Right cardiac atrium (tissue), 5 donors: ENCODE measurements around the gene BTNL2. TPM values are rescaled to one million over a fixed set of nuclear protein-coding genes. Genes with fewer than 3 reads are reported as not detected.
A peak's percentile ranks its signal among the peaks of the same experiment; 100 is the strongest.

Experiments used
- ATAC-seq, 2 donors: fragments of 200-7000 bp; cut with Tn5 transposase; one replicate each; pipeline versions ENCODE4 v1.8.0 to v1.9.1; 2020; ENCODE audit warnings: moderate library complexity in 2 of 2, mild to moderate bottlenecking in 1 of 2
- DNase-seq, 3 donors: peaks; one replicate each; pipeline ENCODE4 v3.0.0-alpha.2; 2020
- H3K27ac ChIP-seq: one replicate; pipeline ENCODE4 v1.5.1; 2013; ENCODE audit warnings: mild to moderate bottlenecking, low read length, control low read depth, moderate library complexity
- H3K27me3 ChIP-seq: one replicate; pipeline ENCODE4 v1.6.1; 2013; ENCODE audit not compliant: control insufficient read depth, insufficient read depth
- H3K4me1 ChIP-seq: one replicate; pipeline ENCODE4 v1.6.1; 2013; ENCODE audit warnings: low read length; ENCODE audit not compliant: control insufficient read depth, insufficient read depth
- H3K4me3 ChIP-seq: one replicate; pipeline ENCODE4 v1.5.1; 2013; ENCODE audit warnings: low read length, control low read depth
- H3K9me3 ChIP-seq: one replicate; pipeline ENCODE4 v1.6.1; 2013; ENCODE audit warnings: low read length; ENCODE audit not compliant: control insufficient read depth
- WGBS: extraction: QIAGEN DNeasy Blood & Tissue Kit; methylation state at CpG from one replicate; pipeline ENCODE4 v1.1.7; 2013; 5-methylcytosine and 5-hydroxymethylcytosine counted together
- intact Hi-C, 4 donors: fragments of 100-400 bp; cut with DNase I; formaldehyde crosslinking; loops; one replicate each; pipeline versions ENCODE4 v1.11.0 to v1.14.0; 2022 to 2023
- polyA plus RNA-seq: library from polyadenylated mRNA; stranded (reverse); fragments of 200-250 nt; gene quantifications from one replicate; pipeline ENCODE4 v1.2.3, GENCODE V29; 2013
- total RNA-seq, 4 donors: library from RNA; stranded (reverse); fragmentation: NEBNext Ultra II Directional; extraction: Animal tissue kit (Norgen Biotek cat#: 25700); gene quantifications; one replicate each; pipeline ENCODE4 v1.2.1, GENCODE V29; 2021
- donor health status: healthy with polysubstance abuse.
- donor health status: DM: no; HTN: yes; CAD: no.
- donor health status: DM: no; HTN: no; CAD: no.
- donor health status: DM: no; HTN: yes; CAD: no; lungs with severe emphysema.
- donor health status: DM: yes; HTN: yes; CAD: no.

Gene BTNL2
- total and polyA plus RNA-seq, 5 donors = not detected

- Histone ChIP-seq H3K4me1 (no peaks in the 10 kb centered on the region), H3K9me3 (no peaks in the 10 kb centered on the region), H3K27ac (no peak overlapping the region), H3K4me3 (no peak overlapping the region), H3K27me3 (peaks cover 3% of the 10 kb centered on the region)
- DNase-seq (peak; percentile 74 to 90 (median 90)), ATAC-seq (peak; percentile 81 to 83)
- 7% methylated on average over 11 of the region's 11 CpGs for WGBS
- intact Hi-C loops = loop anchor here (5.0 to 10.0 kb wide), 5 partner anchors 166 to 384 kb away; no protein-coding TSS in a partner anchor
These were observed 6.6 kb upstream of the BTNL2 start for GRCh38 chr6:32413427-32414047.

GRCh38 chr6:32411566-32412327 lies 4.8 kb upstream of the BTNL2 start:
- WGBS = 82% methylated on average over 9 of the region's 9 CpGs
- no peak overlapping the region for H3K27ac ChIP-seq
- H3K4me3 ChIP-seq = no peak overlapping the region
- H3K9me3 ChIP-seq = no peaks in the 10 kb centered on the region
- H3K27me3 ChIP-seq = no peaks in the 10 kb centered on the region
- ATAC-seq (no peak), DNase-seq (no peak)
- H3K4me1 ChIP-seq = no peaks in the 10 kb centered on the region
- intact Hi-C loops = loop anchor here (5.0 to 10.0 kb wide), 5 partner anchors 164 to 386 kb away; no protein-coding TSS in a partner anchor

- Histone ChIP-seq H3K9me3 (no peaks in the 10 kb centered on the region), H3K27me3 (no peaks in the 10 kb centered on the region), H3K27ac (no peak overlapping the region), H3K4me3 (no peak overlapping the region), H3K4me1 (no peaks in the 10 kb centered on the region)
- intact Hi-C loops = loop anchor here (5.0 to 10.0 kb wide), 5 partner anchors 164 to 386 kb away; no protein-coding TSS in a partner anchor
- WGBS = 63% methylated on average over 5 of the region's 5 CpGs
- DNase-seq = no peak
- ATAC-seq = no peak
These were observed 3.9 kb upstream of the BTNL2 start for GRCh38 chr6:32410906-32411305.

GRCh38 chr6:32406197-32406596 lies 784 bp downstream of the BTNL2 start:
- DNase-seq (no peak), ATAC-seq (no peak)
- H3K9me3 ChIP-seq = no peaks in the 10 kb centered on the region
- no peaks in the 10 kb centered on the region for H3K4me1 ChIP-seq
- no peak overlapping the region for H3K27ac ChIP-seq
- H3K27me3 ChIP-seq = no peaks in the 10 kb centered on the region
- intact Hi-C loops = no loop called here
- 84% methylated on average over 9 of the region's 9 CpGs for WGBS
- no peak overlapping the region for H3K4me3 ChIP-seq

- intact Hi-C loops = no loop called here
- Histone ChIP-seq H3K27ac (no peak overlapping the region), H3K4me3 (no peak overlapping the region), H3K9me3 (no peaks in the 10 kb centered on the region), H3K27me3 (no peaks in the 10 kb centered on the region), H3K4me1 (no peaks in the 10 kb centered on the region)
- ATAC-seq (no peak), DNase-seq (no peak)
- WGBS = 24% methylated on average over 1 of the region's 1 CpG
These were observed 1.3 kb downstream of the BTNL2 start for GRCh38 chr6:32405656-32406055.

- ATAC-seq (no peak), DNase-seq (no peak)
- 55% methylated on average over 8 of the region's 8 CpGs for WGBS
- intact Hi-C loops = no loop called here
- H3K9me3 ChIP-seq = no peaks in the 10 kb centered on the region
- H3K27me3 ChIP-seq = no peaks in the 10 kb centered on the region
- no peak overlapping the region for H3K27ac ChIP-seq
- H3K4me3 ChIP-seq = no peak overlapping the region
- no peaks in the 10 kb centered on the region for H3K4me1 ChIP-seq
These were observed 4.2 kb downstream of the BTNL2 start for GRCh38 chr6:32402812-32403211.

DNA sequence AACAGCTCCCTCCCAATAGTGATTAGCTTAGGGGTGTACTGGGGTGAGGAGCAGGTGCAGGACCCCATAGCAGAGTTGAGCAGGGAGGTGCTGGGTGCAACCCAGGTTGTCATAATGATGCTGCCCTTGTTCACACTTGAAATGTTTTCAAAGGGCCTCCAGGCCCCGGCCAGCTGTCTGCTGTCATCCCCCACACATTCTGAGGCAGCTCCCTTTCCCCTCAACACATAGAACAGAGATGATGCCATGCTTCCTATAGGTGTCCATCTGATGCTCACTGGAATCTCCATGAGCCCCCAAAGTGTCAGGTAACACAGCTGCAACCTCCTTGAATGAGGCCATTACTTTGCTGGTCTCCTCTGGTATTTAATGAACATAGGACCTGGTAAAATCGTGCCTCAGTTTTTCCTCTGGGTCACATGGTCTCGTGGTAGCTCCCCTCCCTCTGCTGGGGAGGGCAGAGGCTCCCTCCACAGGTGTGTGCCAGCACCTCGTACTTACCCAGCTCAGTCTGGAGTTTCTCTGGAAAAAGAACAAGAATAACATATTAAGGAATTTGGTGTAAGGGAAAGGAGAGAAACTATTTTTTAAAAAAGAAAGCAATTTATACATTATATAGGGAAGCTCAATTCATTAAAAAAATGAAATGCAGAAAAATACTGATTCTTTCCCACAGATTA lies 5.6 kb downstream of the BTNL2 start:
- ATAC-seq (no peak), DNase-seq (no peak)
- Histone ChIP-seq H3K27me3 (no peaks in the 10 kb centered on the region), H3K4me1 (no peaks in the 10 kb centered on the region), H3K4me3 (no peak overlapping the region), H3K27ac (no peak overlapping the region), H3K9me3 (no peaks in the 10 kb centered on the region)
- intact Hi-C loops = no loop called here
- WGBS = 36% methylated on average over 4 of the region's 4 CpGs

- Histone ChIP-seq H3K4me3 (no peak overlapping the region), H3K27ac (no peak overlapping the region), H3K27me3 (no peaks in the 10 kb centered on the region), H3K9me3 (no peaks in the 10 kb centered on the region), H3K4me1 (no peaks in the 10 kb centered on the region)
- WGBS = 82% methylated on average over 7 of the region's 7 CpGs
- intact Hi-C loops = no loop called here
- no peak for ATAC-seq
- DNase-seq = no peak
These were observed 9.6 kb downstream of the BTNL2 start for GRCh38 chr6:32397252-32397920.

DNA sequence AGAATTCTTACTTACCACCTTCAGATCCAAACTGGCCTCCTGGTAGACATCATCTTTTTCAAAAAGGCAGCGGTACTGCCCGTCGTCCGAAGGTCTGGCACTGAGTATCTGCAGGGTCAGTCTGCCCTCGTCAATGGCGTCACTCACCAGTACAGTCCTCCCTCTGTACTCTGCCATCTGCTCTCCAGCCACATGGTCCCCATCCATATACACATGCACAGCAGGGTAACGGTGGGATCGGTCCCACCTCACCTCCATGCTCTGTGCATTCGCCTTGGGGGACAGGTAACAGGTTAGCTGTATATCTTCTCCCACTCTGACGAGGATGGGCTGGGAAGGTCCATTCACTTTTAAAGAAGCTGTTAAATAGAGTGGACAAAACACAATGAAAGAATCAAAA lies 11.0 kb downstream of the BTNL2 start:
- Histone ChIP-seq H3K4me1 (no peaks in the 10 kb centered on the region), H3K27ac (no peak overlapping the region), H3K9me3 (no peaks in the 10 kb centered on the region), H3K4me3 (no peak overlapping the region), H3K27me3 (no peaks in the 10 kb centered on the region)
- no peak for DNase-seq
- ATAC-seq = no peak
- 96% methylated on average over 10 of the region's 10 CpGs for WGBS
- intact Hi-C loops = no loop called here

DNA sequence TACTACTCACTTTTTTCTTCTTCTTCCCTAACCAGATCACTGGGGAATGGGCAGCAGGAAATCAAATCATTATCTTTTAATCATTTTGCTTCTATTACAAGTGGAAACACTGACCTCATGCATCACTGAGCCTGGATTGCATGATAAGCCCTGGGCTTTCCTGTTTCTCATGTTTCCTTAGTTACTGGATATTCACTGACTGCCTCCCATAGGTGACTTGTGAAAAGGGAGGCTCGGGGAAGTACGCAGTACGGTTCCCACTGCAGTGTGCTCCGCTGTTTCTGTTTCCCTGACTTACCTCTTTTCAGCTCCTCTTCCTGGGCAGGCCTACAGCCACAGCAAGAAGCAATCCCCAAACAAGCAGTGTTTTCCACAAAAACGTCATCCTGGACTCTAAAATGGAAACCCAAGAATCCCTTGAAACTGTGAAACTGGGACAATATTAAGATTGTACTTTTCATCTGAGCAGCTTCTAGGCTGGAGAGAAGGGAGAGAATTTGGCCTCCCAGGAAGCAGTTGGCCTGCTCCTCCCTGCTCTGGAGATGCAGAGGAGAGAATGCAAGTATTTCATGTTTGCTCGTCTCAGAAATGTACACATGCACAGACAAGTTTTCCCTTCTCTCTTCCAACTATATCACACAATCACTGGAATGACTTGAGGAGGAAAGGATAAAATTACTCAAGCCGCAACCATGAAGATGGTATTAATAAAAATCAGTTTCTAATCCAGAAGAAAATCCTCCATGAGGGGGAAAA lies 13.1 kb downstream of the BTNL2 start:
- DNase-seq (peak; percentile 19 to 55 (median 47)), ATAC-seq (peak; percentile 86 to 98)
- Histone ChIP-seq H3K4me1 (no peaks in the 10 kb centered on the region), H3K27me3 (no peaks in the 10 kb centered on the region), H3K4me3 (no peak overlapping the region), H3K27ac (peak overlapping the region; percentile 88), H3K9me3 (no peaks in the 10 kb centered on the region)
- intact Hi-C loops = loop anchor here in 1 of 4 donors (5.0 kb wide), 1 partner anchor 147 kb away; no protein-coding TSS in a partner anchor
- WGBS = 50% methylated on average over 7 of the region's 7 CpGs
